Measurements from ENCODE around the gene SERPINA1.

DNA sequence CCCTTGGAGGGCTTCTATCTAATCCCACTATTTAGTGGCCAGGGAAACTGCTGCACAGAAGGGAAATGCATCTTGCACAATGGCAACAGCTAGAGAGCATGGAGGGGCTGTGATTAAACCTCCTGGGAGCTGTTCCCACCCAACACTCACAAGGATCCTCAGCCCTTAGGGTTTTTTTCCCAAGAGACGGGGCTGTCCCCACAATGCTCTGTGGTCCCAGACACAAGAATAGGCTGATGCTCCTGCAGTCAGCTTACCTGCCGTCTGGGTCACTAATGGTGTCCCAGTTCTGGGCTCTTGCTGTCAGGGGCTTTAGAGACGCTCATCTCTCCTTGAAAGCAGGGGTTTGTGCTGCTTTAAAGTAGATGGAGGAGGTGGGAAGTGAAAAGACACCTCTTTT, 4.6 kb downstream of the SERPINA1 start:
- TF ChIP-seq POLR2AphosphoS5 (IDR thresholded peaks at IDR 0.05) = no peak
- TF ChIP-seq, protein P1, sequence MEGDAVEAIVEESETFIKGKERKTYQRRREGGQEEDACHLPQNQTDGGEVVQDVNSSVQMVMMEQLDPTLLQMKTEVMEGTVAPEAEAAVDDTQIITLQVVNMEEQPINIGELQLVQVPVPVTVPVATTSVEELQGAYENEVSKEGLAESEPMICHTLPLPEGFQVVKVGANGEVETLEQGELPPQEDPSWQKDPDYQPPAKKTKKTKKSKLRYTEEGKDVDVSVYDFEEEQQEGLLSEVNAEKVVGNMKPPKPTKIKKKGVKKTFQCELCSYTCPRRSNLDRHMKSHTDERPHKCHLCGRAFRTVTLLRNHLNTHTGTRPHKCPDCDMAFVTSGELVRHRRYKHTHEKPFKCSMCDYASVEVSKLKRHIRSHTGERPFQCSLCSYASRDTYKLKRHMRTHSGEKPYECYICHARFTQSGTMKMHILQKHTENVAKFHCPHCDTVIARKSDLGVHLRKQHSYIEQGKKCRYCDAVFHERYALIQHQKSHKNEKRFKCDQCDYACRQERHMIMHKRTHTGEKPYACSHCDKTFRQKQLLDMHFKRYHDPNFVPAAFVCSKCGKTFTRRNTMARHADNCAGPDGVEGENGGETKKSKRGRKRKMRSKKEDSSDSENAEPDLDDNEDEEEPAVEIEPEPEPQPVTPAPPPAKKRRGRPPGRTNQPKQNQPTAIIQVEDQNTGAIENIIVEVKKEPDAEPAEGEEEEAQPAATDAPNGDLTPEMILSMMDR (IDR thresholded peaks at IDR 0.05) = no peak
- no peak for TF ChIP-seq POLR2A (IDR thresholded peaks at IDR 0.05)
